Bone marrow (tissue), 2 donors: ENCODE data around the gene PTPN4.

Source experiments
- DNase-seq, 2 donors: peaks; one replicate each; lab custom pipeline; 2025; lab: John Stamatoyannopoulos, UW

The PTPN4 gene

GRCh38 chr2:119734047-119734446 lies 25.7 kb upstream of the PTPN4 start:
- no peak for DNase-seq

GRCh38 chr2:119735565-119735964 lies 24.2 kb upstream of the PTPN4 start:
- no peak for DNase-seq

- DNase-seq, result no peak
Measured at GRCh38 chr2:119736021-119736420, 23.7 kb upstream of the PTPN4 start.

GRCh38 chr2:119739580-119740255 lies 20.0 kb upstream of the PTPN4 start:
- no peak for DNase-seq

GRCh38 chr2:119741001-119741400 lies 18.7 kb upstream of the PTPN4 start:
- no peak for DNase-seq

GRCh38 chr2:119741868-119742267 lies 17.9 kb upstream of the PTPN4 start:
- DNase-seq, result no peak

GRCh38 chr2:119744335-119744939 lies 15.3 kb upstream of the PTPN4 start:
- no peak for DNase-seq

- no peak for DNase-seq
Measured at GRCh38 chr2:119745566-119745965, 14.2 kb upstream of the PTPN4 start.

GRCh38 chr2:119746836-119747686 lies 12.7 kb upstream of the PTPN4 start:
- no peak for DNase-seq

GRCh38 chr2:119748135-119748534 lies 11.6 kb upstream of the PTPN4 start:
- no peak for DNase-seq

- DNase-seq, result no peak
Measured at GRCh38 chr2:119749477-119750012, 10.2 kb upstream of the PTPN4 start.

- DNase-seq, result no peak
Measured at GRCh38 chr2:119751706-119752105, 8.0 kb upstream of the PTPN4 start.

- DNase-seq, result peak in 1 of 2 donors; percentile 42
Measured at GRCh38 chr2:119753041-119753929, 6.4 kb upstream of the PTPN4 start.

- DNase-seq, result no peak
Measured at GRCh38 chr2:119753930-119754321, 5.8 kb upstream of the PTPN4 start.

GRCh38 chr2:119755906-119756305 lies 3.8 kb upstream of the PTPN4 start:
- DNase-seq, result no peak

GRCh38 chr2:119756837-119757236 lies 2.9 kb upstream of the PTPN4 start:
- DNase-seq, result no peak

GRCh38 chr2:119758881-119759450 lies 756 bp upstream of the PTPN4 start:
- no peak for DNase-seq

GRCh38 chr2:119760237-119760955 lies 674 bp downstream of the PTPN4 start:
- peak in 1 of 2 donors; percentile 49 for DNase-seq

GRCh38 chr2:119760956-119761275 lies 1.2 kb downstream of the PTPN4 start:
- no peak for DNase-seq

- DNase-seq, result no peak
Measured at GRCh38 chr2:119764832-119765231, 5.1 kb downstream of the PTPN4 start.
